Memory B cell (primary cell): ENCODE measurements around the gene MOCS1.

Source experiments
- ATAC-seq: fragments of 150-1000 bp; cut with Tn5 transposase; 2 replicates; pipeline ENCODE4 v1.10.0; 2021; ENCODE audit warnings: low read depth, mild to moderate bottlenecking, moderate library complexity
- DNase-seq, 2 donors: peaks; one replicate each; pipeline ENCODE4 v3.0.0; 2022; ENCODE audit warnings: low spot score in 2 of 2
- H3K27ac Mint-ChIP-seq: one replicate; pipeline ENCODE4 v1.8.0; 2022; ENCODE audit warnings: mild to moderate bottlenecking, moderate library complexity, mixed read lengths
- H3K27me3 Mint-ChIP-seq: one replicate; pipeline ENCODE4 v1.8.0; 2022; ENCODE audit warnings: mixed read lengths
- H3K36me3 Mint-ChIP-seq: one replicate; pipeline ENCODE4 v1.8.0; 2022; ENCODE audit warnings: mild to moderate bottlenecking, mixed read lengths
- H3K4me1 Mint-ChIP-seq: one replicate; pipeline ENCODE4 v1.8.0; 2022; ENCODE audit warnings: mixed read lengths
- H3K4me3 Mint-ChIP-seq: one replicate; pipeline ENCODE4 v1.8.0; 2022; ENCODE audit warnings: mild to moderate bottlenecking, moderate library complexity, mixed read lengths
- H3K9me3 Mint-ChIP-seq: one replicate; pipeline ENCODE4 v1.8.0; 2022; ENCODE audit warnings: mixed read lengths

The MOCS1 gene

DNA sequence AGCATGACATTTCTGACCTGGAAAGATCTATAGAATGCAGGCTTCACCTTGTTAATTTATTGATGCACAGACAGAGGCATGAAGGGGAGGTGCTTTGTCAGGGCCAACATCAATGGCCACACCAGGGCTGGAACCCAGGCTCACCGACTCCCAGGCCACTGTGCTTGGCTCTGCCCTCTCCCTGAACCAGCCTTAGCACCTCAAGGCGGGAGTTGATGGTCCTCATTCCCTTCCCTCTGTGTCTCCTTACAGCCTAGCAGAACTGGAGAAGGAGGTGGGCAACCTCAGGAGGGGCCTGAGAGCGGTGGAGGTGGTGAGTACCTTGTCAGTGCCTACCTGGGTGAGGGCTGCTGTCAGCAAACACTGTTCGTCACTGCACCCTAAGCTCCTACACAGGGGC lies 35.6 kb downstream of the MOCS1 start:
- Mint-ChIP-seq H3K4me3 (no peak overlapping the region), H3K27ac (no peak overlapping the region), H3K36me3 (no peaks in the 10 kb centered on the region), H3K9me3 (peaks cover 3% of the 10 kb centered on the region), H3K27me3 (peaks cover 5% of the 10 kb centered on the region), H3K4me1 (no peaks in the 10 kb centered on the region)
- ATAC-seq = no peak
- DNase-seq = no peak

DNA sequence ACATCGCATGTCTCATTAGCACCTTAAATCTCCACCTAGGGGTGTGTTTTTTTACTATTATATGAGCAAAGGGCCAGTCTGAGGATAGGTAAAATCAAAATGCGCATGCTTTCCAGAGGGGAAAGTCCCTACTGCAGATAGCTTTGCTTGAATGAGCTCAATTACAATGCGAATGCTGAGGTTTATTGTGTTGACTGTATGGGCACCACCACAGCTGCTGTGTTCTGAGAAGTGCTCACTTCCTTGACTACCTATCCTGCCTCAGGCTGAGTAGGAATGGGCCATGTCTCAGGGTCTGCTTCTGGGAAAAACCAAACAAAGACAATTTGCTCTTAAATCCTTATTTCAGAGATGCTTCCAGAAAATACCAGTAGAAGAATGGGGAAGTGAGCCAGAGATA lies 36.6 kb downstream of the MOCS1 start:
- Mint-ChIP-seq H3K27me3 (peaks cover 2% of the 10 kb centered on the region), H3K27ac (no peak overlapping the region), H3K4me3 (no peak overlapping the region), H3K9me3 (peaks cover 3% of the 10 kb centered on the region), H3K36me3 (no peaks in the 10 kb centered on the region), H3K4me1 (no peaks in the 10 kb centered on the region)
- ATAC-seq = no peak
- no peak for DNase-seq

GRCh38 chr6:39896701-39897100 lies 37.6 kb downstream of the MOCS1 start:
- Mint-ChIP-seq H3K4me3 (no peak overlapping the region), H3K27ac (no peak overlapping the region), H3K9me3 (peaks cover 3% of the 10 kb centered on the region), H3K36me3 (no peaks in the 10 kb centered on the region), H3K27me3 (peaks cover 2% of the 10 kb centered on the region), H3K4me1 (no peaks in the 10 kb centered on the region)
- DNase-seq (no peak), ATAC-seq (no peak)

DNA sequence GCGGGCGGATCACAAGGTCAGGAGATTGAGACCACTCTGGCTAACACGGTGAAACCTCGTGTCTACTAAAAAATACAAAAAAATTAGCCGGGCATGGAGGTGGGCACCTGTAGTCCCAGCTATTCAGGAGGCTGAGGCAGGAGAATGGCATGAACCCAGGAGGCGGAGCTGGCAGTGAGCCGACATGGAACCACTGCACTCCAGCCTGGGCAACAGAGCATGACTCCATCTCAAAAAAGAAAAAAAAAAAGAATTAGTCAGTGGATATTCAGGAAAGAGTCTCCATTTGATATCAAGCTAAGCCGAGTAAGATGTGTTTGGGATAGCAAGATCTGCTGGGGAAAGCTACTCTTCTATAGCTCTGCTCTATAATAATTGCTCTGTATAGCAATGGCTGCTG lies 41.0 kb downstream of the MOCS1 start:
- Mint-ChIP-seq H3K4me3 (no peak overlapping the region), H3K9me3 (peaks cover 3% of the 10 kb centered on the region), H3K36me3 (no peaks in the 10 kb centered on the region), H3K27me3 (no peaks in the 10 kb centered on the region), H3K4me1 (no peaks in the 10 kb centered on the region), H3K27ac (no peak overlapping the region)
- ATAC-seq (no peak), DNase-seq (no peak)

DNA sequence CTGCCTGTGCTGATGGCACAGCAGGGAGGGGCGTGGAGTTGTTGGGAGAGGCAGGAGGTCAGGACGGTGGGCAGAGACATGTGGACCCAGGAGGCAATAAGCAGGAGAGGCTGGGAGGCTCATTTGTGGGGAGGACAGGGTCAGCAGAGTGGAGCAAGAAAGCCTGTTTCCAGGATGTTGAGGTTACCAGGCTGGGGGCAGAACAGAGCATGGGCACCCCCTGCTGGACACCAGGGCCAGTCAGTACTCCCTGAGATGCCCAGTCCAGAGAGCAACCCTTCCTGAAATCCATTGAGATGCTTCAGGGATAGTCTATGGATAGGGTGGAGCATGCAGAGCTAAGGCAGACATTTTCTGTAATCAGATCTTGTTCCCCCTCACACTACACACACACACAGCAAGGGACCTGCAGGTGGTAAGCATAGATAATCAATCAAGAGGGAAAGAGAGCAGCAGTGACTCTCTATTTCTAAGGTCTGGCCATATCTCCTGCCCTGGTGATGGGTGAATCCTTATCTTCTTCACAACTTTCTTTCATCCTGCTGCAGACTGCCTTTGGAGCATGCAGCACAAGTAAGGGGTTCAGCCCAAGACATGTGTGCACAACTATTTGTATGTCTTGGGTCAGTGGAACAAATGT lies 41.7 kb downstream of the MOCS1 start:
- no peak overlapping the region for H3K27ac Mint-ChIP-seq
- ATAC-seq = no peak
- H3K36me3 Mint-ChIP-seq = no peaks in the 10 kb centered on the region
- no peak for DNase-seq
- no peaks in the 10 kb centered on the region for H3K4me1 Mint-ChIP-seq
- no peak overlapping the region for H3K4me3 Mint-ChIP-seq
- H3K27me3 Mint-ChIP-seq = no peaks in the 10 kb centered on the region
- peaks cover 3% of the 10 kb centered on the region for H3K9me3 Mint-ChIP-seq

- no peak for ATAC-seq
- peaks cover 2% of the 10 kb centered on the region for H3K27me3 Mint-ChIP-seq
- no peaks in the 10 kb centered on the region for H3K36me3 Mint-ChIP-seq
- H3K9me3 Mint-ChIP-seq = no peaks in the 10 kb centered on the region
- H3K4me3 Mint-ChIP-seq = no peak overlapping the region
- no peak for DNase-seq
- H3K4me1 Mint-ChIP-seq = no peaks in the 10 kb centered on the region
- H3K27ac Mint-ChIP-seq = no peak overlapping the region
Observed at GRCh38 chr6:39891976-39892375, 42.3 kb downstream of the MOCS1 start.

GRCh38 chr6:39891353-39891752 lies 42.9 kb downstream of the MOCS1 start:
- no peaks in the 10 kb centered on the region for H3K9me3 Mint-ChIP-seq

DNA sequence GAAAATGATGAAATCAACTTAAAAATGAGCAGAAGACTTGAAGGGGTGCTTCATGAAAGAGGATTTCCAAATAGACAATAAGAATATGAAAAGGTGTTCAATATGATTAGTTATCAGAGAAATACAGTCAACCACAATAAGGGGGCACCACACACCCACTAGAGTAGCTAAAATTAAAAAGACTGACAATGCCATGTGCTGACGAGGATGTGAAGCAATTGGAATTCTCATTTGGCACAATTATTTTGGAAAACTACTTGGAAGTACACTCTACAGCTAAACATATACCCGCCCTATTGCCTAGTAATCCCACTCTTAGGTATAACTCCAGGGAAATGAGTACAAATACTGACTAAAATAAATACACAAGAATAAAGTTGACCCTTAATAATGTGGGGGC lies 45.0 kb downstream of the MOCS1 start:
- peaks cover 4% of the 10 kb centered on the region for H3K27me3 Mint-ChIP-seq
- ATAC-seq (no peak), DNase-seq (no peak)
- H3K36me3 Mint-ChIP-seq = no peaks in the 10 kb centered on the region
- no peak overlapping the region for H3K27ac Mint-ChIP-seq
- H3K9me3 Mint-ChIP-seq = no peaks in the 10 kb centered on the region
- H3K4me1 Mint-ChIP-seq = no peaks in the 10 kb centered on the region
- no peak overlapping the region for H3K4me3 Mint-ChIP-seq

More at GRCh38 chr6:39891353-39891752, 42.9 kb downstream of the MOCS1 start:
- H3K4me3 Mint-ChIP-seq = no peak overlapping the region
- H3K4me1 Mint-ChIP-seq = no peaks in the 10 kb centered on the region
- H3K36me3 Mint-ChIP-seq = no peaks in the 10 kb centered on the region
- DNase-seq (no peak), ATAC-seq (no peak)
- no peak overlapping the region for H3K27ac Mint-ChIP-seq
- H3K27me3 Mint-ChIP-seq = peaks cover 4% of the 10 kb centered on the region

- Mint-ChIP-seq H3K9me3 (no peaks in the 10 kb centered on the region), H3K4me1 (no peaks in the 10 kb centered on the region), H3K4me3 (no peak overlapping the region), H3K27ac (no peak overlapping the region), H3K27me3 (peaks cover 4% of the 10 kb centered on the region), H3K36me3 (no peaks in the 10 kb centered on the region)
- DNase-seq = no peak
- no peak for ATAC-seq
Observed at GRCh38 chr6:39887692-39888450, 46.4 kb downstream of the MOCS1 start.

DNA sequence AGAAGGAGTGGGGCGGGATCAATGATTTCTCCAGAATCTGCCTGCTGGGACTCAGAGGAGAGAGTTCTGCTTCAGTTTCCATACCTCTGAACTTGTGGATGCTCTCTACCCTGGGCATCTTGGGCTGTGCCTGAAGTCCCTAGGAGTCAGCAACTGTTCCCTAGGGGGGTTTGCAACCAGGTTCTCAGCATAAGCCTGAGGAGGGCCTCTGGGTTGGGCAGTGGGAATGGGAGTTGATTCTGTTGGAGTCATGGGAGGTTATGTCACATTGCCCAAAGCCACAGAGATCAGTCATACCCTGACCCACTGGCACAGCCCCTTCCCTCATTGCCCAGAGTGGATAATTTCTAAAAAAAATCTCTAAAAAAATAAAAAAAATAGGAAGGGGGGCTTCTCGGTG lies 47.4 kb downstream of the MOCS1 start:
- Mint-ChIP-seq H3K36me3 (no peaks in the 10 kb centered on the region), H3K27ac (no peak overlapping the region), H3K9me3 (no peaks in the 10 kb centered on the region), H3K27me3 (peaks cover 7% of the 10 kb centered on the region), H3K4me3 (no peak overlapping the region), H3K4me1 (no peaks in the 10 kb centered on the region)
- ATAC-seq = no peak
- no peak for DNase-seq

GRCh38 chr6:39885691-39886090 lies 48.6 kb downstream of the MOCS1 start:
- H3K27ac Mint-ChIP-seq = no peak overlapping the region
- H3K27me3 Mint-ChIP-seq = peaks cover 7% of the 10 kb centered on the region
- DNase-seq = no peak
- no peak overlapping the region for H3K4me3 Mint-ChIP-seq
- H3K9me3 Mint-ChIP-seq = no peaks in the 10 kb centered on the region
- no peaks in the 10 kb centered on the region for H3K36me3 Mint-ChIP-seq
- no peaks in the 10 kb centered on the region for H3K4me1 Mint-ChIP-seq
- no peak for ATAC-seq

- Mint-ChIP-seq H3K27me3 (peaks cover 7% of the 10 kb centered on the region), H3K4me3 (no peak overlapping the region), H3K36me3 (no peaks in the 10 kb centered on the region), H3K9me3 (no peaks in the 10 kb centered on the region), H3K4me1 (no peaks in the 10 kb centered on the region), H3K27ac (no peak overlapping the region)
- no peak for ATAC-seq
- DNase-seq = no peak
Observed at GRCh38 chr6:39884696-39885095, 49.6 kb downstream of the MOCS1 start.

DNA sequence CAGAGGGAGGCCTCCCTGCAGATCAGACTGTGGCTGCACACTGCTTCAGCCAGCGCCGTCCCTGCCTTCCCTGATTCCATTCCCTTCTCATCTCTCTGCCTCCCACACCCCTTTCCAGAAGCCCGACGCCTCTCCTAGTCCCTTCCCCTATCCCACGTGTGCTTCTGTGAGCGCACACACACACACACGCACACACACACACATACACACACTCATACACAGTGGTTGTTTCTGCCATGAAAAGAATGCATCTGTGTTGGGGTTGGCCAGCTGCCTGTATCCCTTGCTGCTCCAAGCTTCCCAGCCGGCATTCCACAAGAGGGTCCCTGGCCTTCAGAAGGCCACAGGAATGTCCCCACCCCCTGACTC lies 51.7 kb downstream of the MOCS1 start:
- DNase-seq = no peak
- peaks cover 7% of the 10 kb centered on the region for H3K27me3 Mint-ChIP-seq
- no peak overlapping the region for H3K27ac Mint-ChIP-seq
- no peak for ATAC-seq
- no peaks in the 10 kb centered on the region for H3K4me1 Mint-ChIP-seq
- H3K9me3 Mint-ChIP-seq = no peaks in the 10 kb centered on the region
- H3K36me3 Mint-ChIP-seq = no peaks in the 10 kb centered on the region
- H3K4me3 Mint-ChIP-seq = no peak overlapping the region

GRCh38 chr6:39881851-39882530 lies 52.3 kb downstream of the MOCS1 start:
- peaks cover 6% of the 10 kb centered on the region for H3K27me3 Mint-ChIP-seq

More at GRCh38 chr6:39881851-39882530, 52.3 kb downstream of the MOCS1 start:
- ATAC-seq (no peak), DNase-seq (no peak)
- no peak overlapping the region for H3K27ac Mint-ChIP-seq
- no peaks in the 10 kb centered on the region for H3K4me1 Mint-ChIP-seq
- H3K9me3 Mint-ChIP-seq = no peaks in the 10 kb centered on the region
- H3K4me3 Mint-ChIP-seq = no peak overlapping the region
- H3K36me3 Mint-ChIP-seq = no peaks in the 10 kb centered on the region
